ENCODE measurements around the gene ANXA5.
"Not testable (repeated sequence)": the region's sequence is repeated elsewhere in the genome, so short reads cannot be mapped to it uniquely, and the experiment has no call there.

The ANXA5 gene

DNA sequence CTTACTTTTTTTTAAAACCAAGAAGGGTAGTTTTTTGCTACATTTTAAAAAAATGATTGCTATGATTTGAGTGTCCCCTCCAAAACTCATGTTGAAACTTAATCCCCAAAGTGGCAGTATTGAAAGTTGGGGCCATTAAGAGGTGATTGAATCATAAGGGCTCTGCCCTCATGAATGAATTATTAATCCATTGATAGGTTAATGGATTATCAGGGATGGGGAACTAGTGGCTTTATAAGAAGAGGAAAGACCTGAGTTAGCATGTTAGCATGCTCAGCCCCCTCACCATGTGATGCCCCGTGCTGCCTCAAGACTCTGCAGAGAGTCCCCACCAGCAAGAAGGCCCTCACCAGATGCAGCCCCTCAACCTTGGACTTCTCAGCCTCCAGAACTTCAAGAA, 37.2 kb upstream of the ANXA5 start:
- no peaks in the 10 kb centered on the region for H3F3A ChIP-seq (ENCODE audit: insufficient read depth, low read length)
- TF ChIP-seq, protein P1, sequence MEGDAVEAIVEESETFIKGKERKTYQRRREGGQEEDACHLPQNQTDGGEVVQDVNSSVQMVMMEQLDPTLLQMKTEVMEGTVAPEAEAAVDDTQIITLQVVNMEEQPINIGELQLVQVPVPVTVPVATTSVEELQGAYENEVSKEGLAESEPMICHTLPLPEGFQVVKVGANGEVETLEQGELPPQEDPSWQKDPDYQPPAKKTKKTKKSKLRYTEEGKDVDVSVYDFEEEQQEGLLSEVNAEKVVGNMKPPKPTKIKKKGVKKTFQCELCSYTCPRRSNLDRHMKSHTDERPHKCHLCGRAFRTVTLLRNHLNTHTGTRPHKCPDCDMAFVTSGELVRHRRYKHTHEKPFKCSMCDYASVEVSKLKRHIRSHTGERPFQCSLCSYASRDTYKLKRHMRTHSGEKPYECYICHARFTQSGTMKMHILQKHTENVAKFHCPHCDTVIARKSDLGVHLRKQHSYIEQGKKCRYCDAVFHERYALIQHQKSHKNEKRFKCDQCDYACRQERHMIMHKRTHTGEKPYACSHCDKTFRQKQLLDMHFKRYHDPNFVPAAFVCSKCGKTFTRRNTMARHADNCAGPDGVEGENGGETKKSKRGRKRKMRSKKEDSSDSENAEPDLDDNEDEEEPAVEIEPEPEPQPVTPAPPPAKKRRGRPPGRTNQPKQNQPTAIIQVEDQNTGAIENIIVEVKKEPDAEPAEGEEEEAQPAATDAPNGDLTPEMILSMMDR (IDR thresholded peaks at IDR 0.05; ENCODE audit: low read length): no peak
- TF ChIP-seq EZH2 (IDR thresholded peaks at IDR 0.05; ENCODE audit: borderline replicate concordance, low read length): no peak
- H3K9me2 ChIP-seq (ENCODE audit: low read depth, low read length): no peaks in the 10 kb centered on the region

DNA sequence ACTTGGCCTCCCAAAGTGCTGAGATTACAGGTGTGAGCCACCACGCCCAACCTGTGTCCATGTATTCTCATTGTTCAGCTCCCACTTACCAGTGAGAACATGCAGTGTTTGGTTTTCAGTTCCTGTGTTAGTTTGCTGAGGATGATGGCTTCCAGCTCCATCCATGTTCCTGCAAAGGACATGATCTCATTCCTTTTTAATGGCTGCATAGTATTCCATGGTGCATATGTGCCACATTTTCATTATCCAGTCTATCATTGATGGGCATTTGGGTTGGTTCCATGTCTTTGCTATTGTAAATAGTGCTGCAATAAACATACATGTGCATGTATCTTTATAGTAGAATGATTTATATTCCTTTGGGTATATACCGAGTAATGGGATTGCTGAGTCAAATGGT, 33.0 kb upstream of the ANXA5 start:
- not testable (repeated sequence) for H3K27me3 ChIP-seq (ENCODE audit: insufficient read depth, low read length); H3K9me2 ChIP-seq (ENCODE audit: low read depth, low read length); H3K4me3 ChIP-seq (ENCODE audit: low read depth, low read length, poor library complexity, severe bottlenecking); H3K9ac ChIP-seq (ENCODE audit: low read length); H3K79me2 ChIP-seq (ENCODE audit: insufficient read depth, low read length); H4K20me1 ChIP-seq (ENCODE audit: insufficient read depth, low read length); H3K9me3 ChIP-seq (ENCODE audit: low read length); H3F3A ChIP-seq (ENCODE audit: insufficient read depth, low read length); H3K4me1 ChIP-seq (ENCODE audit: insufficient read depth, low read length, severe bottlenecking); H3K36me3 ChIP-seq (ENCODE audit: insufficient read depth, low read length); H2AFZ ChIP-seq (ENCODE audit: low read length); H3K4me2 ChIP-seq (ENCODE audit: low read length); H3K27ac ChIP-seq (ENCODE audit: low read depth, low read length, poor library complexity, severe bottlenecking)

More for the DNA sequence above, 37.2 kb upstream of the ANXA5 start:
- Histone ChIP-seq H3K27ac (ENCODE audit: low read depth, low read length, poor library complexity, severe bottlenecking) (no peak overlapping the region), H3K36me3 (ENCODE audit: insufficient read depth, low read length) (no peaks in the 10 kb centered on the region), H4K20me1 (ENCODE audit: insufficient read depth, low read length) (no peaks in the 10 kb centered on the region), H3K4me3 (ENCODE audit: low read depth, low read length, poor library complexity, severe bottlenecking) (no peak overlapping the region), H2AFZ (ENCODE audit: low read length) (no peak overlapping the region), H3K27me3 (ENCODE audit: insufficient read depth, low read length) (no peaks in the 10 kb centered on the region), H3K4me2 (ENCODE audit: low read length) (no peak overlapping the region), H3K79me2 (ENCODE audit: insufficient read depth, low read length) (no peaks in the 10 kb centered on the region), H3K9me3 (ENCODE audit: low read length) (no peaks in the 10 kb centered on the region), H3K4me1 (ENCODE audit: insufficient read depth, low read length, severe bottlenecking) (no peaks in the 10 kb centered on the region), H3K9ac (ENCODE audit: low read length) (no peak overlapping the region)

DNA sequence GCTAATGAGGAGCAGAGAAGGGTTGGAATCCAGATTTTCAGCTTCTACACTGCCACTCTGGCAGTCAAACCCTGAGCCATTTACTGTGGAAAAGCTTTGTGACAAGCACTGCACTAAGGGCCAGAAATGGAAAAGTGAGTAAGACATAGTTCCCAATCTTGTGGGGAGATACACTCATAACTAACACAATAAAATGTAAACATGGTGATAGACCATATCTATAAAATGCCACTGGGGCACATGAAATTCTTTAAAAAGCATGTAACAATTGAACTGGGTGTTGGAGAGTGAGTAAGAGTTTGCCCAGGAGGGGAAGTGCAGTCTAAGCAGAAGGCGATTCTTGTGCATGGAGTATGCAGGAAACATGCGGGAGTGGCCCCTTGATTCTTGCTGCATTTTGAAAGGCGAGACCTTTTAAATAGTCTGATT, 32.0 kb upstream of the ANXA5 start:
- Histone ChIP-seq H3K4me3 (ENCODE audit: low read depth, low read length, poor library complexity, severe bottlenecking) (no peak overlapping the region), H3K9me3 (ENCODE audit: low read length) (no peaks in the 10 kb centered on the region), H3K9me2 (ENCODE audit: low read depth, low read length) (no peaks in the 10 kb centered on the region), H3F3A (ENCODE audit: insufficient read depth, low read length) (no peaks in the 10 kb centered on the region), H2AFZ (ENCODE audit: low read length) (no peak overlapping the region), H3K4me2 (ENCODE audit: low read length) (no peak overlapping the region), H3K27me3 (ENCODE audit: insufficient read depth, low read length) (no peaks in the 10 kb centered on the region), H3K36me3 (ENCODE audit: insufficient read depth, low read length) (no peaks in the 10 kb centered on the region), H3K9ac (ENCODE audit: low read length) (no peak overlapping the region), H3K4me1 (ENCODE audit: insufficient read depth, low read length, severe bottlenecking) (no peaks in the 10 kb centered on the region), H3K27ac (ENCODE audit: low read depth, low read length, poor library complexity, severe bottlenecking) (no peak overlapping the region), H4K20me1 (ENCODE audit: insufficient read depth, low read length) (no peaks in the 10 kb centered on the region), H3K79me2 (ENCODE audit: insufficient read depth, low read length) (no peaks in the 10 kb centered on the region)
- TF ChIP-seq, protein P1 (IDR thresholded peaks at IDR 0.05; ENCODE audit: low read length): no peak
- no peak for TF ChIP-seq EZH2 (IDR thresholded peaks at IDR 0.05; ENCODE audit: borderline replicate concordance, low read length)

DNA sequence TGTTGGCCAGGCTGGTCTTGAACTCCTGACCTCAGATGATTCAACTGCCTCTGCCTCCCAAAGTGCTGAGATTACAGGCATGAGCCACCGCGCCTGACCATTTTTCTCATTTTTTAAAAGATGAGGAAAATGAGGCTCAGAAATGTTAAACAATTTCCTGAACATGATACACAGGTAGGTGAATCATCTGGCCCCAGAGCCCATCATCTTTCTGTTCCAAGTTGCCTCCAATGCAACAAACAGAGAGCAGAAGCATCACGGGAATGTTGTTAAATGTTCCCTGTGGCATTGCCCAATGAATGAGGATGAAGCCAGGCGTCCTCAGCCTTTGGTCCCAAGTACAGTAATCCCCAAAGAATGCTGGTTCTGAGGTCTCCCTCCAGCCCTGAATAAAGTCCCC, 31.3 kb upstream of the ANXA5 start:
- no peaks in the 10 kb centered on the region for H3K4me1 ChIP-seq (ENCODE audit: insufficient read depth, low read length, severe bottlenecking)
- H4K20me1 ChIP-seq (ENCODE audit: insufficient read depth, low read length): no peaks in the 10 kb centered on the region
- no peaks in the 10 kb centered on the region for H3K36me3 ChIP-seq (ENCODE audit: insufficient read depth, low read length)
- H2AFZ ChIP-seq (ENCODE audit: low read length): no peak overlapping the region
- H3K4me3 ChIP-seq (ENCODE audit: low read depth, low read length, poor library complexity, severe bottlenecking): no peak overlapping the region
- TF ChIP-seq, protein P1 (IDR thresholded peaks at IDR 0.05; ENCODE audit: low read length): no peak
- TF ChIP-seq EZH2 (IDR thresholded peaks at IDR 0.05; ENCODE audit: borderline replicate concordance, low read length): no peak
- H3K9ac ChIP-seq (ENCODE audit: low read length): no peak overlapping the region
- H3F3A ChIP-seq (ENCODE audit: insufficient read depth, low read length): no peaks in the 10 kb centered on the region
- no peak overlapping the region for H3K4me2 ChIP-seq (ENCODE audit: low read length)
- H3K27me3 ChIP-seq (ENCODE audit: insufficient read depth, low read length): no peaks in the 10 kb centered on the region
- no peaks in the 10 kb centered on the region for H3K9me2 ChIP-seq (ENCODE audit: low read depth, low read length)
- no peaks in the 10 kb centered on the region for H3K9me3 ChIP-seq (ENCODE audit: low read length)
- no peak overlapping the region for H3K27ac ChIP-seq (ENCODE audit: low read depth, low read length, poor library complexity, severe bottlenecking)
- H3K79me2 ChIP-seq (ENCODE audit: insufficient read depth, low read length): no peaks in the 10 kb centered on the region

Data from OCI-LY1 (cell line).